ENCODE results near the gene OTOGL. TPM values are rescaled to one million over a fixed set of nuclear protein-coding genes. Genes with fewer than 3 reads are reported as not detected.
"Not testable (repeated sequence)": the region's sequence is repeated elsewhere in the genome, so short reads cannot be mapped to it uniquely, and the experiment has no call there.

The OTOGL gene
- total and polyA plus RNA-seq, 4 experiments from 2014 or later, result not detected

DNA sequence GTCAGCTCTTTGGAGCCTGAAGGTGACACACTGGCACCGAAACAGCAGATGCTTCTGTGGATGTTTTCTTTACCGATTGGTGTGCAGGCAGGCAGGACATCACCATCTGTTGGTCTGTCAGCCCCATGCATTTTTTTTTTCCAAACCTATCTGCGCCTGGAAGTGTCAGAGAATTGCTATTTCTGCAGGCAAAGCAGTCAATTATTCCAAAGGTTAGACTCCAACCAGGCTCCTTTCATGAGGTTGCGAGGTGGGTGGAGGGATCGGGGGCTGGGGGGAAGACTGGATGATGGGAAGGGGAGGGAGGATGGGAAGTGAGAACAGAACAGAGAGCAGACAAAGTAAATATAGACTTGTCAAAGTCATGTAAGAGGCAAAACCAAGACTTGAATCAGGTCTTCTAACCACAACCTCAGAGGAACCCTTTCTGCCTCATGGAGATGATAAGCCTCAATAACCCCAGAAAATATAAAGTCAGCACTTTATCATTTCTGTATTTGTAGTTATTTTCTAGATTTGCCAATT is 117.7 kb downstream of the OTOGL start:
- Histone ChIP-seq H3K27ac (ENCODE audit: low read depth, low read length) (no peak overlapping the region), H3K27me3 (ENCODE audit: insufficient read depth, low read length) (no peaks in the 10 kb centered on the region), H3K9me3 (ENCODE audit: control insufficient read depth in 1 of 2, low read length in 2 of 2) (no peaks in the 10 kb centered on the region), H3K4me1 (ENCODE audit: insufficient read depth, low read length) (no peaks in the 10 kb centered on the region), H3K4me3 (ENCODE audit: low read length in 2 of 2) (no peak overlapping the region), H3K36me3 (ENCODE audit: insufficient read depth, low read length) (no peaks in the 10 kb centered on the region)
- H3K4me1 Mint-ChIP-seq, result no peaks in the 10 kb centered on the region
- peaks cover 2 to 5% of the 10 kb centered on the region in 2 donors for H3K27me3 Mint-ChIP-seq
- intact Hi-C loops (cut with micrococcal nuclease), result no loop called here
- no peak overlapping the region for H3K27ac Mint-ChIP-seq
- ChIA-PET POLR2A (ENCODE audit: partially characterized antibody) (no interaction called here), CTCF (ENCODE audit: partially characterized antibody) (no interaction called here)
- no peak for DNase-seq
- no peaks in the 10 kb centered on the region for H3K36me3 Mint-ChIP-seq
- peaks cover 0 to 3% (median 0%) of the 10 kb centered on the region in 8 donors for H3K9me3 Mint-ChIP-seq
- no peak overlapping the region for H3K4me3 Mint-ChIP-seq

DNA sequence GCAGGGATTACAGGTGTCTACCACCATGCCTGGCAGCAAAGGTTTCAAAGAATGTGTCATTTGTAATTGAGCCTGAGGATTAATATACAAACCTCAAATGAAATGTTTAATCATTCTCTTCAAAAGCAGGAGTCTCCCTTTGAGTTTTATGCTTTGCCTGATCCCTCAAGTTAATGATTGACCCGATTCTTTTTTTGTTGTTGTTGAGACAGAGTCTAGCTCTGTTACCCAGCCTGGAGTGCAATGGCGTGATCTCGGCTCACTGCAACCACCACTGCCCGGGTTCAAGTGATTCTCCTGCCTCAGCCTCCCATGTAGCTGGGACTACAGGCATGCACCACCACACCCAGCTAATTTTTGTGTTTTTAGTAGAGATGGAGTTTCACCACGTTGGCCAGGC is 119.6 kb downstream of the OTOGL start:
- CTCF ChIA-PET (ENCODE audit: partially characterized antibody); DNase-seq; H3K9me3 Mint-ChIP-seq; POLR2A ChIA-PET (ENCODE audit: partially characterized antibody); H3K27ac Mint-ChIP-seq; H3K27me3 Mint-ChIP-seq; H3K4me1 ChIP-seq (ENCODE audit: insufficient read depth, low read length); H3K4me1 Mint-ChIP-seq; H3K4me3 ChIP-seq (ENCODE audit: low read length in 2 of 2); H3K9me3 ChIP-seq (ENCODE audit: control insufficient read depth in 1 of 2, low read length in 2 of 2); H3K27me3 ChIP-seq (ENCODE audit: insufficient read depth, low read length); H3K36me3 Mint-ChIP-seq; H3K4me3 Mint-ChIP-seq; H3K36me3 ChIP-seq (ENCODE audit: insufficient read depth, low read length); H3K27ac ChIP-seq (ENCODE audit: low read depth, low read length); intact Hi-C loops (cut with micrococcal nuclease): not testable (repeated sequence)

DNA sequence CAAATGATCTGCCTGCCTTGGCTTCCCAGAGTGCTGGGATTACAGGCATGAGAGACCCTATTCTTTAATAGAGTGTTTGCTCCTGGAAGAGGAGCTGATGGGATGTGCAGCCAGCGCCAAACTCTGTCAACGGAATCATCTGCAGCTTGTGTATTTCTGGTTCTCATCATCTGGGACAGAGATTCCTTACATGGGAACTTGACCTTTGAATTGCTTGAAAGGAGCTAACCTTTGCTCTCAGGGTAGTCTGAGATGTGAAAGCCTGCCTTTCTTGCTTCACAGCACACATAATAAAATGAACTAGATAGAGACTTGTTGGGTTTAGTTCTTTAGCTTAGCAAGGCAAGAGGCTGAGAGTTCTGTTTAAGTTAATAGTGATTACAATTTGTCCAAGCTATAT is 120.0 kb downstream of the OTOGL start:
- Mint-ChIP-seq H3K27ac (no peak overlapping the region), H3K27me3 (peaks cover 2 to 3% of the 10 kb centered on the region in 2 donors), H3K4me3 (no peak overlapping the region), H3K4me1 (no peaks in the 10 kb centered on the region), H3K9me3 (peaks cover 0 to 4% (median 0%) of the 10 kb centered on the region in 8 donors), H3K36me3 (no peaks in the 10 kb centered on the region)
- intact Hi-C loops (cut with micrococcal nuclease), result no loop called here
- ChIA-PET POLR2A (ENCODE audit: partially characterized antibody) (no interaction called here), CTCF (ENCODE audit: partially characterized antibody) (no interaction called here)
- H3K4me3 ChIP-seq (ENCODE audit: low read length in 2 of 2), result no peak overlapping the region
- no peaks in the 10 kb centered on the region for H3K9me3 ChIP-seq (ENCODE audit: control insufficient read depth in 1 of 2, low read length in 2 of 2)
- no peaks in the 10 kb centered on the region for H3K4me1 ChIP-seq (ENCODE audit: insufficient read depth, low read length)
- no peaks in the 10 kb centered on the region for H3K27me3 ChIP-seq (ENCODE audit: insufficient read depth, low read length)
- no peak for DNase-seq
- no peaks in the 10 kb centered on the region for H3K36me3 ChIP-seq (ENCODE audit: insufficient read depth, low read length)
- H3K27ac ChIP-seq (ENCODE audit: low read depth, low read length), result no peak overlapping the region

DNA sequence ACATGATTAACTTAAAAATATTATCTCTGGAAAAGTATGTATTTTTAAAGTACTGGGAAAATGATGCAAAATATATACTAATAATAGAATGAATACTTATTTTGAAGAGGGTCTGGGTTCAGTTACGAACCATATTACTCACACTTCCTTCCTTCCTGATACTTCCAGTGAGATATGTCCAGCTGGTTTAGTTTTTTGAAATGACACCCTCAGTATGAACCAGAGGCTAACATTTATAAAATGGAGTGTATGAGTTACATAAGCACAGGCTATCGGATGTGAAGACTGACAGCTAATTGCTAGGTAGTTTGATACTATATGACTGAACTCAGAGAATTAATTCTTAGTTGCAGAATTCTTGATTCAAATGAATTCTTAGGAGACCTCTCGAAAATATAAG is 122.9 kb downstream of the OTOGL start:
- no peaks in the 10 kb centered on the region for H3K9me3 ChIP-seq (ENCODE audit: control insufficient read depth in 1 of 2, low read length in 2 of 2)
- peaks cover 0 to 2% (median 0%) of the 10 kb centered on the region in 8 donors for H3K9me3 Mint-ChIP-seq
- no peak for DNase-seq
- H3K36me3 ChIP-seq (ENCODE audit: insufficient read depth, low read length), result no peaks in the 10 kb centered on the region
- no peaks in the 10 kb centered on the region for H3K36me3 Mint-ChIP-seq
- POLR2A ChIA-PET (ENCODE audit: partially characterized antibody), result no interaction called here
- intact Hi-C loops (cut with micrococcal nuclease), result no loop called here
- H3K27me3 ChIP-seq (ENCODE audit: insufficient read depth, low read length), result no peaks in the 10 kb centered on the region
- H3K4me3 ChIP-seq (ENCODE audit: low read length in 2 of 2), result no peak overlapping the region
- CTCF ChIA-PET (ENCODE audit: partially characterized antibody), result no interaction called here
- H3K4me1 ChIP-seq (ENCODE audit: insufficient read depth, low read length), result no peaks in the 10 kb centered on the region
- H3K27me3 Mint-ChIP-seq, result peaks cover 2 to 9% of the 10 kb centered on the region in 2 donors
- no peak overlapping the region for H3K4me3 Mint-ChIP-seq
- H3K4me1 Mint-ChIP-seq, result no peaks in the 10 kb centered on the region
- H3K27ac Mint-ChIP-seq, result no peak overlapping the region
- H3K27ac ChIP-seq (ENCODE audit: low read depth, low read length), result no peak overlapping the region

DNA sequence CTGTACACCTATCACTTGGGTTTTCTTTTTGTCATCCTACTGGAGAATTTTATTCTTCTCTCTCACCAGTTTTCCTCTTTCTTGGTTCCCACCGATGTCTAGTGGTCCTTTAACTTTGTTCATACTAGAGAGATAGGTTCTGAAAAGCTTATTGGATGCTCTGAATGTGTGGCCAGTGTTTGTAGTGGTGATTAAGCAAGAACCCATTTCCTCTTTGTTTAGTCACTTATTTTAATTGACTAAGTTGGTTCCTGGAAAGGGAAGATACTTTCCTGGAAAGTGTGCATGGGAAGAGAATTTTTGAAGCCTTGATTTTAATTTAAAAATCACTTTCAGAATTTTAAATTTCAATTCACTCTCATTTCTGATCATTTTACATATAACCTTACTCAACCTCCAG is 127.2 kb downstream of the OTOGL start:
- H3K4me1 Mint-ChIP-seq, result no peaks in the 10 kb centered on the region

DNA sequence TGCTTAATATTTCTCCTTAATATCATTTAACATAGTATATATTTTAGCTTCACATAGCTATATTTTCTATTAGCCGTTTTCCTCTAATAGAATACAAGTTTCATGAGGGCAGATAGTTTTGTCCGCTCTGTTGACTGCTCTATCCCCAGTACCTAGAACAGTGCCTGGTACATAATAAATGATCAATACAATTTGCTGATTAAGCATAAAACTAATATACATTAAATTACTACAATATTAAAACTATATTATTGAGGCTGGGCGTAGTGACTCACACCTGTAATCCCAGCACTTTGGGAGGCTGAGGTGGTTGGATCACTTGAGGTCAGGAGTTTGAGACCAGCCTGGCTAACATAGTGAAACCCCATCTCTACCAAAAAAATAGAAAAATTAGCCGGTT is 128.6 kb downstream of the OTOGL start:
- H3K4me1 Mint-ChIP-seq; H3K9me3 ChIP-seq (ENCODE audit: control insufficient read depth in 1 of 2, low read length in 2 of 2); H3K36me3 Mint-ChIP-seq; H3K27me3 Mint-ChIP-seq; CTCF ChIA-PET (ENCODE audit: partially characterized antibody); H3K27ac Mint-ChIP-seq; POLR2A ChIA-PET (ENCODE audit: partially characterized antibody); H3K27me3 ChIP-seq (ENCODE audit: insufficient read depth, low read length); H3K36me3 ChIP-seq (ENCODE audit: insufficient read depth, low read length); H3K4me1 ChIP-seq (ENCODE audit: insufficient read depth, low read length); H3K27ac ChIP-seq (ENCODE audit: low read depth, low read length); DNase-seq; intact Hi-C loops (cut with micrococcal nuclease); H3K9me3 Mint-ChIP-seq; H3K4me3 Mint-ChIP-seq; H3K4me3 ChIP-seq (ENCODE audit: low read length in 2 of 2): not testable (repeated sequence)

More for the DNA sequence above, 127.2 kb downstream of the OTOGL start:
- H3K36me3 ChIP-seq (ENCODE audit: insufficient read depth, low read length), result no peaks in the 10 kb centered on the region
- no peak for DNase-seq
- Mint-ChIP-seq H3K9me3 (peaks cover 0 to 4% (median 0%) of the 10 kb centered on the region in 8 donors), H3K4me3 (no peak overlapping the region), H3K36me3 (no peaks in the 10 kb centered on the region), H3K27ac (no peak overlapping the region), H3K27me3 (peaks cover under 1 to 7% of the 10 kb centered on the region in 2 donors)
- no peaks in the 10 kb centered on the region for H3K27me3 ChIP-seq (ENCODE audit: insufficient read depth, low read length)
- H3K9me3 ChIP-seq (ENCODE audit: control insufficient read depth in 1 of 2, low read length in 2 of 2), result no peaks in the 10 kb centered on the region
- intact Hi-C loops (cut with micrococcal nuclease), result no loop called here
- no peak overlapping the region for H3K27ac ChIP-seq (ENCODE audit: low read depth, low read length)
- POLR2A ChIA-PET (ENCODE audit: partially characterized antibody), result no interaction called here
- H3K4me3 ChIP-seq (ENCODE audit: low read length in 2 of 2), result no peak overlapping the region
- CTCF ChIA-PET (ENCODE audit: partially characterized antibody), result no interaction called here
- H3K4me1 ChIP-seq (ENCODE audit: insufficient read depth, low read length), result no peaks in the 10 kb centered on the region

DNA sequence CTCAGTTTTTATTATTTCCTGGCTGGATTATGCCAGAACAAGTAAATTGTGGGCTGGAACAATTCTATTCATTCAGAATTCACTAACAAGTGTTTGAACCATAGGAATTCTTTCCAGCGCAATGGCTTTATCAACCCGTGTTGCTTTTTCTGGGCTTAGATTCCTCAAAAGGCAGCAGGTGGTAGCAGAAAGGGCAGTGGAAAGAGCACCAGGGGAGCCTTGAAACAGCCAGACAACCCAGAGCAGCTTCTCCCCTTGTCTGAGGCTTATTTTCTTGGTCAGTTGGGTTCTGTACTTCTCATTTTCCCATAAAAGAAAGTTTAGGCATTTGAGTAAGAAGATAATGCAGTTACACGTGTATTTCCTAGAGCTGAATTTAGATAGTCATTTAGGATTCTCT is 130.7 kb downstream of the OTOGL start:
- no peak for DNase-seq
- Mint-ChIP-seq H3K36me3 (no peaks in the 10 kb centered on the region), H3K4me3 (no peak overlapping the region), H3K27ac (no peak overlapping the region), H3K4me1 (no peaks in the 10 kb centered on the region), H3K9me3 (peaks cover 0 to 2% (median 0%) of the 10 kb centered on the region in 8 donors), H3K27me3 (peaks cover 0 to 9% of the 10 kb centered on the region in 2 donors)
- ChIA-PET POLR2A (ENCODE audit: partially characterized antibody) (no interaction called here), CTCF (ENCODE audit: partially characterized antibody) (no interaction called here)
- H3K4me1 ChIP-seq (ENCODE audit: insufficient read depth, low read length), result no peaks in the 10 kb centered on the region
- H3K27me3 ChIP-seq (ENCODE audit: insufficient read depth, low read length), result no peaks in the 10 kb centered on the region
- H3K27ac ChIP-seq (ENCODE audit: low read depth, low read length), result no peak overlapping the region
- H3K9me3 ChIP-seq (ENCODE audit: control insufficient read depth in 1 of 2, low read length in 2 of 2), result no peaks in the 10 kb centered on the region
- H3K4me3 ChIP-seq (ENCODE audit: low read length in 2 of 2), result no peak overlapping the region
- no peaks in the 10 kb centered on the region for H3K36me3 ChIP-seq (ENCODE audit: insufficient read depth, low read length)
- intact Hi-C loops (cut with micrococcal nuclease), result no loop called here

DNA sequence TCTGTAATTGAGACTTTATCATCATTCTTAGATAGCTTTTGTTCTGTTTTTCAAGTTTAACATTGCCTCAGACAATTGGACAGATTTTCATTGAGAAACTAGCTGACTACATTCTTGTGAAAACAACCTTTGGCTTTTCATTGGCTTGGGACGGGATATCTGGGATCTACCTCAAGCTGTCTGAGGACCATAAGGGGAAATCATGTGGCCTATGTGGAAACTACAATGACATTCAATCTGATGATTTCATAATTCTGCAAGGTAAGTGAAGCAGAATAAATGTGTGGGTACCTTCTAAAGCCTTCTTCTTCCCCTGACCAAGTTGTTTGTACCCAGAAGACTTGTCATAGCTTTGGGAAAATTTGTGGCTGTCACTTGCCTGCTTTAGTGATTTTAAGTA is 133.5 kb downstream of the OTOGL start:
- Histone ChIP-seq H3K36me3 (ENCODE audit: insufficient read depth, low read length) (no peaks in the 10 kb centered on the region), H3K4me1 (ENCODE audit: insufficient read depth, low read length) (no peaks in the 10 kb centered on the region), H3K4me3 (ENCODE audit: low read length in 2 of 2) (no peak overlapping the region), H3K9me3 (ENCODE audit: control insufficient read depth in 1 of 2, low read length in 2 of 2) (no peaks in the 10 kb centered on the region), H3K27ac (ENCODE audit: low read depth, low read length) (no peak overlapping the region), H3K27me3 (ENCODE audit: insufficient read depth, low read length) (no peaks in the 10 kb centered on the region)
- no peaks in the 10 kb centered on the region for H3K4me1 Mint-ChIP-seq
- ChIA-PET POLR2A (ENCODE audit: partially characterized antibody) (no interaction called here), CTCF (ENCODE audit: partially characterized antibody) (interaction anchor here (2.2 kb wide), 1 partner anchor 37 kb away, joined by 5 read pairs; no protein-coding TSS in a partner anchor)
- DNase-seq, result no peak
- H3K4me3 Mint-ChIP-seq, result no peak overlapping the region
- H3K9me3 Mint-ChIP-seq, result no peaks in the 10 kb centered on the region
- no peaks in the 10 kb centered on the region for H3K36me3 Mint-ChIP-seq
- peaks cover 3 to 4% of the 10 kb centered on the region in 2 donors for H3K27me3 Mint-ChIP-seq
- intact Hi-C loops (cut with micrococcal nuclease), result no loop called here
- no peak overlapping the region for H3K27ac Mint-ChIP-seq
